CD14-positive monocyte (primary cell): ENCODE measurements around the gene TP73. TPM values are rescaled to one million over a fixed set of nuclear protein-coding genes. Genes with fewer than 3 reads are reported as not detected.
A peak's percentile ranks its signal among the peaks of the same experiment; 100 is the strongest.

Source experiments
- DNase-seq, 3 donors: peaks; one replicate each; pipeline ENCODE4 v3.0.0-alpha.2; 2011 to 2022
- H2AFZ ChIP-seq: 2 replicates; pipeline ENCODE4 v1.6.0; 2012; ENCODE audit warnings: mild to moderate bottlenecking, low read depth, low read length, inconsistent platforms; ENCODE audit not compliant: insufficient read depth, poor library complexity, severe bottlenecking
- H3K27ac ChIP-seq, 2 donors: 1 replicate in 1 of 2; 2 replicates in 1 of 2; pipeline ENCODE4 v1.5.1; 2012 to 2013; ENCODE audit warnings: low read length in 2 of 2, control low read depth in 1 of 2, inconsistent platforms in 1 of 2, low read depth in 1 of 2, mild to moderate bottlenecking in 1 of 2
- H3K27me3 ChIP-seq, 2 donors: one replicate each; pipeline versions ENCODE4 v1.6.0 to v1.6.1; 2011 to 2013; ENCODE audit warnings: low read length in 2 of 2; ENCODE audit not compliant: control insufficient read depth in 2 of 2, insufficient read depth in 2 of 2
- H3K36me3 ChIP-seq, 2 donors: replicated peaks in 1 of 2; 1 replicate in 1 of 2; 2 replicates in 1 of 2; pipeline versions ENCODE4 v1.5.1 to v1.6.1; 2012 to 2013; ENCODE audit warnings: low read length in 2 of 2, control low read depth in 1 of 2, inconsistent platforms in 1 of 2, mild to moderate bottlenecking in 1 of 2; ENCODE audit not compliant: insufficient read depth in 2 of 2, control insufficient read depth in 1 of 2
- H3K4me1 ChIP-seq, 2 donors: 1 replicate in 1 of 2; 2 replicates in 1 of 2; pipeline versions ENCODE4 v1.5.1 to v1.6.1; 2012 to 2013; ENCODE audit warnings: low read length in 2 of 2, control low read depth in 1 of 2, inconsistent platforms in 1 of 2, mild to moderate bottlenecking in 1 of 2, moderate library complexity in 1 of 2; ENCODE audit not compliant: insufficient read depth in 2 of 2, control insufficient read depth in 1 of 2
- H3K4me2 ChIP-seq: replicated peaks from 2 replicates; pipeline ENCODE3; 2012; ENCODE audit warnings: low read length, moderate library complexity, mild to moderate bottlenecking; ENCODE audit not compliant: poor library complexity, severe bottlenecking; ENCODE audit errors: extremely low read depth
- H3K4me3 ChIP-seq, 3 experiments: fragments of 200-600 bp in 1 of 3; sonication (generic) in 1 of 3; replicated peaks in 1 of 3; 1 replicate in 2 of 3; 2 replicates in 1 of 3; pipeline ENCODE4 v1.5.1; 2011 to 2013; ENCODE audit warnings: low read length in 3 of 3, mild to moderate bottlenecking in 3 of 3, control low read depth in 2 of 3, low read depth in 2 of 3, inconsistent platforms in 1 of 3, moderate library complexity in 1 of 3
- H3K79me2 ChIP-seq: 2 replicates; pipeline ENCODE4 v1.6.0; 2012; ENCODE audit warnings: mild to moderate bottlenecking, control low read depth, inconsistent platforms, low read length, moderate library complexity; ENCODE audit not compliant: insufficient read depth
- H3K9ac ChIP-seq: 2 replicates; pipeline ENCODE4 v1.6.0; 2017; ENCODE audit warnings: low read length, mild to moderate bottlenecking; ENCODE audit not compliant: insufficient read depth, poor library complexity, severe bottlenecking
- H3K9me3 ChIP-seq, 2 donors: replicated peaks in 1 of 2; 1 replicate in 1 of 2; 2 replicates in 1 of 2; pipeline versions ENCODE4 v1.5.1 to v1.6.1; 2012 to 2013; ENCODE audit warnings: low read length in 2 of 2, control low read depth in 1 of 2; ENCODE audit not compliant: control insufficient read depth in 1 of 2, insufficient read depth in 1 of 2
- H4K20me1 ChIP-seq: 2 replicates; pipeline ENCODE4 v1.6.0; 2012; ENCODE audit warnings: mild to moderate bottlenecking, low read length, control low read depth, moderate library complexity; ENCODE audit not compliant: insufficient read depth
- H3K27ac Mint-ChIP-seq, 7 donors: one replicate each; pipeline ENCODE4 v1.8.0; 2020; ENCODE audit warnings: mild to moderate bottlenecking in 7 of 7, mixed read lengths in 7 of 7, moderate library complexity in 6 of 7, inconsistent platforms in 2 of 7
- H3K27me3 Mint-ChIP-seq, 3 donors: one replicate each; pipeline ENCODE4 v1.8.0; 2021 to 2022; ENCODE audit warnings: low read depth in 3 of 3, mild to moderate bottlenecking in 3 of 3, mixed read lengths in 3 of 3, moderate library complexity in 3 of 3, inconsistent platforms in 1 of 3
- H3K36me3 Mint-ChIP-seq, 2 donors: one replicate each; pipeline ENCODE4 v1.8.0; 2020; ENCODE audit warnings: mixed read lengths in 2 of 2, inconsistent platforms in 1 of 2, mild to moderate bottlenecking in 1 of 2
- H3K4me1 Mint-ChIP-seq: one replicate; pipeline ENCODE4 v1.8.0; 2020; ENCODE audit warnings: mild to moderate bottlenecking, mixed read lengths
- H3K4me3 Mint-ChIP-seq, 2 donors: one replicate each; pipeline ENCODE4 v1.8.0; 2020; ENCODE audit warnings: mild to moderate bottlenecking in 2 of 2, mixed read lengths in 2 of 2, moderate library complexity in 1 of 2
- H3K9me3 Mint-ChIP-seq, 7 donors: one replicate each; pipeline ENCODE4 v1.8.0; 2020 to 2022; ENCODE audit warnings: mixed read lengths in 7 of 7, mild to moderate bottlenecking in 6 of 7, moderate library complexity in 6 of 7, inconsistent platforms in 2 of 7
- CTCF ChIP-seq: fragments of 200-600 bp; IDR thresholded peaks from one replicate; pipeline ENCODE4 v1.8.0; 2022; ENCODE audit warnings: antibody characterized with exemption, mild to moderate bottlenecking
- WGBS: methylation state at CpG from one replicate; pipeline ENCODE4 v1.1.5; 2013; ENCODE audit warnings: missing lambda C conversion rate; ENCODE audit not compliant: insufficient coverage; 5-methylcytosine and 5-hydroxymethylcytosine counted together
- intact Hi-C, 2 donors: fragments of 100-400 bp; cut with micrococcal nuclease; formaldehyde crosslinking; loops; one replicate each; pipeline versions ENCODE4 v1.15.0 to v1.15.1; 2023
- polyA plus RNA-seq, 3 donors: library from polyadenylated mRNA; depleted of rRNA in 1 of 3; unstranded in 2 of 3; stranded (reverse) in 1 of 3; fragments of 300-500 nt in 2 of 3; fragments of >200 nt in 1 of 3; fragmentation: Illumina TruSeq in 2 of 3; gene quantifications; 1 replicate in 2 of 3; 2 replicates in 1 of 3; pipeline ENCODE4 v1.2.3, GENCODE V29; 2012 to 2021

TP73 gene
- polyA plus RNA-seq, 3 donors, result 0.21 to 0.42 TPM; not detected in 1

- Mint-ChIP-seq H3K4me3 (no peak overlapping the region), H3K27me3 (peaks cover 0 to 3% (median 0%) of the 10 kb centered on the region in 3 donors), H3K9me3 (peaks cover 0 to 2% (median 0%) of the 10 kb centered on the region in 7 donors), H3K27ac (no peak overlapping the region), H3K4me1 (no peaks in the 10 kb centered on the region), H3K36me3 (peaks cover 73 to 90% of the 10 kb centered on the region in 2 donors)
- no peaks in the 10 kb centered on the region for H3K4me1 ChIP-seq
- no peak overlapping the region for H2AFZ ChIP-seq
- 98% methylated on average over 15 of the region's 23 CpGs for WGBS
- H3K9ac ChIP-seq, result no peak overlapping the region
- H3K79me2 ChIP-seq, result no peaks in the 10 kb centered on the region
- no peak for DNase-seq
- TF ChIP-seq CTCF, result no peak
- H4K20me1 ChIP-seq, result peaks cover 15% of the 10 kb centered on the region
- intact Hi-C loops, result no loop called here
- no peak overlapping the region for H3K27ac ChIP-seq
- H3K9me3 ChIP-seq, result no peaks in the 10 kb centered on the region
- no peak overlapping the region for H3K4me2 ChIP-seq
- H3K4me3 ChIP-seq, result no peak overlapping the region
- peaks cover 68 to 92% of the 10 kb centered on the region in 2 donors for H3K36me3 ChIP-seq
- no peaks in the 10 kb centered on the region for H3K27me3 ChIP-seq
Observed at GRCh38 chr1:3639397-3639911, 12.9 kb upstream of the TP73 start.

- peak overlapping the region in 2 of 7 donors; percentile 8 to 57 for H3K27ac Mint-ChIP-seq
- Histone ChIP-seq H3K27me3 (no peaks in the 10 kb centered on the region), H3K79me2 (no peaks in the 10 kb centered on the region), H3K27ac (no peak overlapping the region), H3K4me1 (no peaks in the 10 kb centered on the region), H3K4me3 (no peak overlapping the region), H2AFZ (no peak overlapping the region), H3K9ac (no peak overlapping the region), H3K9me3 (no peaks in the 10 kb centered on the region), H3K4me2 (no peak overlapping the region), H4K20me1 (peaks cover 15% of the 10 kb centered on the region), H3K36me3 (peaks cover 66 to 92% of the 10 kb centered on the region in 2 donors)
- peaks cover 0 to 3% (median 0%) of the 10 kb centered on the region in 3 donors for H3K27me3 Mint-ChIP-seq
- 96% methylated on average over 31 of the region's 36 CpGs for WGBS
- peaks cover 0 to 3% (median 0%) of the 10 kb centered on the region in 7 donors for H3K9me3 Mint-ChIP-seq
- H3K4me1 Mint-ChIP-seq, result no peaks in the 10 kb centered on the region
- DNase-seq, result no peak
- H3K36me3 Mint-ChIP-seq, result peaks cover 72 to 89% of the 10 kb centered on the region in 2 donors
- intact Hi-C loops, result no loop called here
- TF ChIP-seq CTCF, result no peak
- no peak overlapping the region for H3K4me3 Mint-ChIP-seq
Observed at GRCh38 chr1:3640121-3640837, 12.0 kb upstream of the TP73 start.
